AG09319 (cell line): ENCODE data around the gene IL1RL2.

Experiments
- DNase-seq: peaks from one replicate; pipeline ENCODE4 v3.0.0-alpha.2; 2010; ENCODE audit warnings: low read depth; ENCODE audit errors: extremely low read depth
- CTCF ChIP-seq: IDR thresholded peaks from 2 replicates; pipeline ENCODE4 v1.5.1; 2011; ENCODE audit warnings: low read depth, mild to moderate bottlenecking, inconsistent platforms, low read length, moderate library complexity

IL1RL2 gene

DNA sequence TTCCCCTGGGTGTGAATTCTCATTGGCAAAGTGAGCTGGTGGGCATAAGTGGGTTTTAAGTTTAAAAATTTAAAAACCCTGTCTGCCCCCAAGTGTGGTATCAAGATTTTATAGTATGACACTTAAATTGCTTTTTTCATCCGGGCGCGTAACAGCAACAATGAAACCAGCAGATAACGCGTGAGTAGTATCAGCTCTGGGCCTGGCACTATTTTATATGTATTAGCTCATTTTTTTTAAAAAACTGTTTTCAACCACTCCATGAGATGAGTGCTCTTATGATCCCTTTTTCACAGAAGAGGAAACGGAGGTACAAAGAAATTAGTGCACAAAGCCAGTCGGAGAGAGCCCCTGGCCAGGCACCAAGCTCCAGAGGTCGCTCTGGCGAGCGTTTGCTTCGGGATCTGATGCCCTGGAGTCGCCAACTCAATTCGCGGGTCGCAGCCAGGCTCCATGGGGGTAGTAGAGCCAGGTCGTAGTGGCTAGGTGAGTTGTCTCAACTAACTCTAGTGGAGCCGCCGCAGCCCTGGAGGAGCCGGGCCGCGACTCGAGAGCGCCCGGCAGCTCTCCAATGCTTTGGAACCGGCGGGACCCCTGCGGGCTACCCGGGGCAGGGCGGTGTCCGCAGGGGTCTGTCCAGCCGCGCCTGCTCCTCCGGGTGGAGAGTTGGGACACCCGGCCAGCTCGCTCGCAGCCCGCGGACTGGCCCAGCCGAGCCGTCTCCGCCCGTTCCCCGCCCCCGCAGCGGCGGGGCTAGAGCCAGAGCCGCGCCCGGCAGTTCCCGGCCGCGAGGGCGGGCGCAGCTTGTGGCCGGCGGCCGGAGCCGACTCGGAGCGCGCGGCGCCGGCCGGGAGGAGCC, 44.6 kb upstream of the IL1RL2 start, which contains the start of gene IL1R1:
Gene IL1R1, plus strand, starts transcription at position 777 of the 859 bp plus-strand sequence. CDS start 14,979 bp downstream, outside the sequence.
- peak; percentile 4 for TF ChIP-seq CTCF
- peak; percentile 70 for DNase-seq

DNA sequence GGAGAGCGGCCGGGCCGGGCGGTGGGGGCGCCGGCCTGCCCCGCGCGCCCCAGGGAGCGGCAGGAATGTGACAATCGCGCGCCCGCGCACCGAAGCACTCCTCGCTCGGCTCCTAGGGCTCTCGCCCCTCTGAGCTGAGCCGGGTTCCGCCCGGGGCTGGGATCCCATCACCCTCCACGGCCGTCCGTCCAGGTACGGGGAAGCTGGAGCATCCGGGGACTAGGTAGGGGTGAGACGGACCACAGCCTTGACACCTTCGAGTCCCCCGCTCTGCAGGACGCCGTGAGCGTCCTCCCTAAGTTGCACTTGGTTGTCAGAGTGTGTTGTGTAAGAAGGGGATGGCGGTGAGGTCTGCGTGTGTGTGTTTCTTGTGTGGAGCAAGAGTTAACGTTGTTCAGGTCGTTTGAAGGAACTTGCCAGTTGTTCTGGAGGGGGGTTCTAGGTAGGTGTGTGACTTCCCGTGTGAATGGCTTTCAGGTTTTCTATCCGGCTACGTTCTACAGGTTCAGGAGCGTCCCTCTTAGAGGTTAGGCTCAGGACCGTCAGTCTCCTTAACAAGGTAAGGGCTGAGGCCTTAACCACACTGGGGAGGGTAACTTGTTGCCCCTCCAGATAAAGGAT, 43.9 kb upstream of the IL1RL2 start:
- DNase-seq: no peak
- TF ChIP-seq CTCF: no peak

- no peak for DNase-seq
- TF ChIP-seq CTCF: peak; percentile 13
Observed at GRCh38 chr2:102143450-102143985, 43.3 kb upstream of the IL1RL2 start.

DNA sequence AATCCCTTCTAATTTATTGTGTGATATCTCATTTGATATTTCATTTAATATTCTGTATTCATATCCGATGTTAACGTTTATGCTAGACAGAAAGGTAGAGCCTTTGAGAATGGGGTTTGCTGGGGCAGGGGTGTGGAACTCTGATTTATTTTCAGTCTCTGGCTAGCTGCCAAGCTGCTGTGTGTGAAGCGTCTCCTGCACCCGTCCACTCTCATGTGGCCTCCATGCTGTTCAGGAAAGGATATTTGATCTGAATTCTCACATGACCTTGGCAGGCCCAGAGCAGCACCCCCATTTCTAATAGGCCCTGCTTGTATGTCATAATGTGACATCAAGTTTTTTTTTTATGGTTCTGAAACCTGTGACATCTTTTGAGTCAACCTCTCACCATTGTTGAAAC, 42.7 kb upstream of the IL1RL2 start:
- DNase-seq: no peak
- no peak for TF ChIP-seq CTCF

DNA sequence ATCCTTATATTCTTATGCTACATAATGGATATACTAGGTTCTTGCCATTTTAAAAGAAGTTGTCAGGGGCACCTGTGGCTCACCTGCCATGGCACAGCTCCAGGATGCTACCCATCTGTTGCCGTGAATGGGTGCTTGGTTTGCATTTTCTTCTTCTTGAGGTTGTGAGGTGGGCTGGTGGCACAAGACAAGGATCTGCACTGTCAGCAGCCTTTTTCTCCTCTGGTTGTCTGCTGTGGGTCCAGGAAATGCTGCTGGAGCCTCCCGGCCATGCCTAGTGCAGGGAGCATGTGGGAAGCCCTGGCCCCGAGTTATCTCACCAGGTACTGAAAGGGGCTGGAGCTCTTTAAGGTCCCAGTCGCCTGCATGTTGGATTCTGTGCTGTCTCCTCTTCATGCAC, 41.7 kb upstream of the IL1RL2 start:
- no peak for DNase-seq
- no peak for TF ChIP-seq CTCF

- DNase-seq: no peak
Observed at GRCh38 chr2:102145934-102146333, 40.9 kb upstream of the IL1RL2 start.

More at GRCh38 chr2:102145934-102146333, 40.9 kb upstream of the IL1RL2 start:
- TF ChIP-seq CTCF: no peak
